GM21515 (cell line): ENCODE data around the gene PGM5.
A peak's percentile ranks its signal among the peaks of the same experiment; 100 is the strongest.

Experiments used
- ATAC-seq: cut with Tn5 transposase; IDR thresholded peaks from one replicate; pipeline ENCODE4 v1.9.1; 2021; ENCODE audit not compliant: unreplicated experiment

Gene PGM5

DNA sequence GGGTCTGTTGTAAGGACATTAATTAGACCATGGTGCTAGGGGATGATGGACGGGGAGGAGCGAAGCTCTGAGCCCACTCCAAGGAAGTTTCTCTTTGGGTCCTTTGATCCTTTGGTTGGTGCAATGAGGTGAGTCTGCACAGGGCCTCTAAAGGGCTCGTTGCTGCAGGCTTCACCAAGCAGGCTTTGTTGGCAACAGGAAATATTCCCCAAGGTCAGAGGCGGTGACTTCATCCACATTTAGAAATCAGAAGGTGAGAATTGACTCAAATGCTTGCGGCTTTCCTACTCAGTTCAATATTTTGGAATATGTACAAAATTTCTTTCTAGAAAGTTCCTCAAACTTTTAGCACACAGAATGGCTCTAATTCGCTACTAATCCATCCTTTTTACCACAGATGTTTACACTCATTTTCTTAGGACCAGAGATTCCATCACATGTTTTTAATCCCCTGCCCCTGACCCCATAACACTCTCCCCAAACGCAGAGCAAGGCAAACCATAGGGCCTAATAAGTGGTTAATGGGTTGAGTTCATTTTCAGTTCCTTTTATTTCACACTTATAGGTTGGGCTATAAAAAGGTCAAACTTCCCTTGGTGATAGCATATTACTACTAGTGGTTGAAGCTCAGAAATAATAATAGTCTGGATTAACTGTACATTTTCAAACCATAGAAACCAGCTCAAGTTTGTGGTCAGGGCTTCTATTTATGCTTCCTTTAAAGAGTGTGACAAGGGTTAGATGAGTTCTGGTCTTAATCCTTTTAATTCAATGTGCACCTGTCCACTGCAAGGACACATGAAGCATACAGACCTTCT, 221.6 kb downstream of the PGM5 start:
- ATAC-seq: peak; percentile 88
